PFSK-1 (cell line): ENCODE measurements around the gene AOC2.

Experiments
- FOXP2 ChIP-seq: optimal IDR thresholded peaks from 2 replicates; pipeline ENCODE3; 2011; ENCODE audit warnings: borderline replicate concordance, control low read depth, inconsistent platforms; ENCODE audit not compliant: insufficient read depth; ENCODE audit errors: extremely low read length, extremely low read depth
- POLR2AphosphoS5 ChIP-seq: IDR thresholded peaks from 2 replicates; pipeline ENCODE4 v1.6.1; 2012; ENCODE audit warnings: low read depth, mild to moderate bottlenecking, control low read depth, low read length, moderate library complexity
- REST ChIP-seq, 2 experiments: IDR thresholded peaks; 2 replicates each; pipeline versions ENCODE4 v1.6.1 to v1.8.0; 2011 to 2012; ENCODE audit warnings: low read depth in 2 of 2, low read length in 2 of 2, control low read depth in 1 of 2, inconsistent platforms in 1 of 2, mild to moderate bottlenecking in 1 of 2, moderate library complexity in 1 of 2; ENCODE audit not compliant: insufficient read depth in 1 of 2
- SIN3A ChIP-seq: IDR thresholded peaks from 2 replicates; pipeline ENCODE4 v1.6.1; 2012; ENCODE audit warnings: mild to moderate bottlenecking, low read length, moderate library complexity, borderline replicate concordance; ENCODE audit not compliant: insufficient read depth
- TAF1 ChIP-seq: IDR thresholded peaks from 2 replicates; pipeline ENCODE4 v1.6.1; 2012; ENCODE audit warnings: low read length, control low read depth, borderline replicate concordance; ENCODE audit not compliant: insufficient read depth

AOC2 gene

GRCh38 chr17:42853004-42853403 lies 8.6 kb downstream of the AOC2 start:
- TF ChIP-seq FOXP2 (no peak), SIN3A (no peak), REST (IDR thresholded peaks at IDR 0.05; ENCODE audit: insufficient read depth in 1 of 2, low read depth in 2 of 2, low read length in 2 of 2) (no peak), TAF1 (no peak), POLR2AphosphoS5 (no peak)

GRCh38 chr17:42853597-42853967 lies 9.2 kb downstream of the AOC2 start:
- TF ChIP-seq REST (IDR thresholded peaks at IDR 0.05; ENCODE audit: insufficient read depth in 1 of 2, low read depth in 2 of 2, low read length in 2 of 2) (no peak), SIN3A (no peak), FOXP2 (no peak), POLR2AphosphoS5 (no peak), TAF1 (no peak)

- TF ChIP-seq SIN3A = no peak
- TF ChIP-seq REST (IDR thresholded peaks at IDR 0.05; ENCODE audit: insufficient read depth in 1 of 2, low read depth in 2 of 2, low read length in 2 of 2) = no peak
- no peak for TF ChIP-seq POLR2AphosphoS5
- TF ChIP-seq FOXP2 = no peak
- TF ChIP-seq TAF1 = no peak
These were observed 9.8 kb downstream of the AOC2 start for GRCh38 chr17:42853968-42854790.

GRCh38 chr17:42855048-42855596 lies 10.7 kb downstream of the AOC2 start:
- no peak for TF ChIP-seq POLR2AphosphoS5
- TF ChIP-seq FOXP2 = no peak
- no peak for TF ChIP-seq TAF1
- TF ChIP-seq SIN3A = no peak
- no peak for TF ChIP-seq REST (IDR thresholded peaks at IDR 0.05; ENCODE audit: insufficient read depth in 1 of 2, low read depth in 2 of 2, low read length in 2 of 2)
